Gastroesophageal sphincter (tissue), 3 donors: ENCODE data around the gene AIF1.

Experiments
- POLR2A ChIP-seq, 2 donors: fragments of 450-650 bp; IDR thresholded peaks; one replicate each; pipeline ENCODE4 v1.6.1; 2017; ENCODE audit warnings: antibody characterized with exemption in 2 of 2, mild to moderate bottlenecking in 2 of 2, moderate library complexity in 1 of 2
- POLR2AphosphoS5 ChIP-seq: sonication (generic); formaldehyde crosslinking; IDR thresholded peaks from one replicate; pipeline ENCODE4 v1.6.1; 2017; ENCODE audit warnings: antibody characterized with exemption
- TF ChIP-seq, protein P1 (sequence below), 4 experiments: fragments of 200-600 bp in 2 of 4; fragments of 450-650 bp in 2 of 4; sonication (generic) in 1 of 4; IDR thresholded peaks; one replicate each; pipeline ENCODE4 v1.5.1; 2017 to 2019; ENCODE audit warnings: antibody characterized with exemption in 4 of 4, mild to moderate bottlenecking in 2 of 4, moderate library complexity in 2 of 4

DNA sequence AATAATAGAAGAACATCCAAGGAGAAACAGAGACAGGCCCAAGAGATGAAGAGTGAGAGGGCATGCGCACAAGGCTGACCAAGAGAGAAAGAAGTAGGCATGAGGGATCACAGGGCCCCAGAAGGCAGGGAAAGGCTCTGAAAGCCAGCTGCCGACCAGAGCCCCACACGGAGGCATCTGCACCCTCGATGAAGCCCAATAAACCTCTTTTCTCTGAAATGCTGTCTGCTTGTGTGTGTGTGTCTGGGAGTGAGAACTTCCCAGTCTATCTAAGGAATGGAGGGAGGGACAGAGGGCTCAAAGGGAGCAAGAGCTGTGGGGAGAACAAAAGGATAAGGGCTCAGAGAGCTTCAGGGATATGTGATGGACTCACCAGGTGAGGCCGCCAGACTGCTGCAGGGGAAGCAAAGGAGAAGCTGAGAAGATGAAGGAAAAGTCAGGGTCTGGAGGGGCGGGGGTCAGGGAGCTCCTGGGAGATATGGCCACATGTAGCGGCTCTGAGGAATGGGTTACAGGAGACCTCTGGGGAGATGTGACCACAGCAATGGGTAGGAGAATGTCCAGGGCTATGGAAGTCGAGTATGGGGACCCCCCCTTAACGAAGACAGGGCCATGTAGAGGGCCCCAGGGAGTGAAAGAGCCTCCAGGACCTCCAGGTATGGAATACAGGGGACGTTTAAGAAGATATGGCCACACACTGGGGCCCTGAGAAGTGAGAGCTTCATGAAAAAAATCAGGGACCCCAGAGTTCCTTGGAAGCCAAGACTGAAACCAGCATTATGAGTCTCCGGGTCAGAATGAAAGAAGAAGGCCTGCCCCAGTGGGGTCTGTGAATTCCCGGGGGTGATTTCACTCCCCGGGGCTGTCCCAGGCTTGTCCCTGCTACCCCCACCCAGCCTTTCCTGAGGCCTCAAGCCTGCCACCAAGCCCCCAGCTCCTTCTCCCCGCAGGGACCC lies 40.6 kb upstream of the AIF1 start:
- TF ChIP-seq, protein P1, sequence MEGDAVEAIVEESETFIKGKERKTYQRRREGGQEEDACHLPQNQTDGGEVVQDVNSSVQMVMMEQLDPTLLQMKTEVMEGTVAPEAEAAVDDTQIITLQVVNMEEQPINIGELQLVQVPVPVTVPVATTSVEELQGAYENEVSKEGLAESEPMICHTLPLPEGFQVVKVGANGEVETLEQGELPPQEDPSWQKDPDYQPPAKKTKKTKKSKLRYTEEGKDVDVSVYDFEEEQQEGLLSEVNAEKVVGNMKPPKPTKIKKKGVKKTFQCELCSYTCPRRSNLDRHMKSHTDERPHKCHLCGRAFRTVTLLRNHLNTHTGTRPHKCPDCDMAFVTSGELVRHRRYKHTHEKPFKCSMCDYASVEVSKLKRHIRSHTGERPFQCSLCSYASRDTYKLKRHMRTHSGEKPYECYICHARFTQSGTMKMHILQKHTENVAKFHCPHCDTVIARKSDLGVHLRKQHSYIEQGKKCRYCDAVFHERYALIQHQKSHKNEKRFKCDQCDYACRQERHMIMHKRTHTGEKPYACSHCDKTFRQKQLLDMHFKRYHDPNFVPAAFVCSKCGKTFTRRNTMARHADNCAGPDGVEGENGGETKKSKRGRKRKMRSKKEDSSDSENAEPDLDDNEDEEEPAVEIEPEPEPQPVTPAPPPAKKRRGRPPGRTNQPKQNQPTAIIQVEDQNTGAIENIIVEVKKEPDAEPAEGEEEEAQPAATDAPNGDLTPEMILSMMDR (IDR thresholded peaks at IDR 0.05): no peak
- TF ChIP-seq POLR2A (IDR thresholded peaks at IDR 0.05) (no peak), POLR2AphosphoS5 (no peak)
